K562 (cell line): Measurements from ENCODE around the gene IMMP2L. TPM values are rescaled to one million over a fixed set of nuclear protein-coding genes. Genes with fewer than 3 reads are reported as not detected.

Experiments
- ATAC-seq: fragments of 200-7000 bp; cut with Tn5 transposase; 3 replicates; pipeline ENCODE4 v1.9.1; 2020; ENCODE audit warnings: moderate library complexity
- BruUV-seq: library from RNA; stranded (reverse); fragments of 400-500 nt; replicated peaks from 2 replicates; lab custom pipeline; 2021; lab: Mats Ljungman, UMichigan
- CTCF ChIA-PET: fragments of 300-600 bp; formaldehyde crosslinking; extraction: SDS; loops from one replicate; lab custom pipeline; 2021; ENCODE audit warnings: low intra/inter-chr PET ratio; lab: Yijun Ruan, JAX
- POLR2A ChIA-PET: fragments of 300-600, 350-650 bp; sonication (Branson Sonifier 250); formaldehyde crosslinking; extraction: SDS; loops from one replicate; lab custom pipeline; 2021; ENCODE audit warnings: antibody characterized with exemption, inconsistent platforms; lab: Yijun Ruan, JAX
- DNase-seq, 4 experiments: peaks; one replicate each; pipeline versions ENCODE4 v3.0.0 to v3.0.0-alpha.2; 2011 to 2018; ENCODE audit warnings: low spot score in 3 of 4, mixed read lengths in 3 of 4; ENCODE audit errors: extremely low read depth in 1 of 4
- FAIRE-seq: peaks from 2 replicates; lab custom pipeline; 2011; peaks lifted over from hg19 to GRCh38; lab: Jason Lieb, UNC
- H2AFZ ChIP-seq: 2 replicates; pipeline ENCODE4 v1.6.0; 2011; ENCODE audit warnings: low read depth, low read length, control low read depth, inconsistent platforms
- H3K27ac ChIP-seq: fragments of 200-600 bp; 3 replicates; pipeline ENCODE4 v1.8.0; 2011; ENCODE audit warnings: low read depth, mild to moderate bottlenecking, control low read depth, inconsistent platforms, low read length, moderate library complexity, mixed read lengths; ENCODE audit errors: extremely low read depth
- H3K27me3 ChIP-seq, 2 experiments: fragments of 300-600 bp in 1 of 2; 2 replicates in 1 of 2; 3 replicates in 1 of 2; pipeline versions ENCODE4 v1.6.0 to v1.8.0; 2011; ENCODE audit warnings: inconsistent platforms in 2 of 2, low read length in 2 of 2, mild to moderate bottlenecking in 1 of 2, mixed read lengths in 1 of 2, moderate library complexity in 1 of 2; ENCODE audit not compliant: control insufficient read depth in 2 of 2, insufficient read depth in 2 of 2
- H3K36me3 ChIP-seq: fragments of 300-600 bp; 3 replicates; pipeline ENCODE4 v1.8.0; 2011; ENCODE audit warnings: mild to moderate bottlenecking, low read length, inconsistent platforms; ENCODE audit not compliant: control insufficient read depth, insufficient read depth
- H3K4me1 ChIP-seq, 2 experiments: fragments of 200-600 bp in 1 of 2; replicated peaks in 1 of 2; 2 replicates in 1 of 2; 3 replicates in 1 of 2; pipeline versions ENCODE4 v1.5.1 to v1.8.0; 2011; ENCODE audit warnings: inconsistent platforms in 2 of 2, low read length in 2 of 2, mild to moderate bottlenecking in 1 of 2, mixed read lengths in 1 of 2, moderate library complexity in 1 of 2; ENCODE audit not compliant: control insufficient read depth in 2 of 2, insufficient read depth in 2 of 2
- H3K4me2 ChIP-seq: 2 replicates; pipeline ENCODE4 v1.6.1; 2011; ENCODE audit warnings: low read length, control low read depth, inconsistent platforms, mixed read lengths; ENCODE audit not compliant: insufficient read depth
- H3K4me3 ChIP-seq: fragments of 200-600 bp; sonication (generic), shearing (Covaris generic); 2 replicates; pipeline ENCODE4 v1.5.1; 2016; ENCODE audit warnings: control low read depth, inconsistent platforms
- H3K79me2 ChIP-seq: fragments of 200-600 bp; 3 replicates; pipeline ENCODE4 v1.8.0; 2011; ENCODE audit warnings: low read length, inconsistent platforms; ENCODE audit not compliant: control insufficient read depth, insufficient read depth
- H3K9ac ChIP-seq, 2 experiments: 2 replicates each; pipeline versions ENCODE4 v1.6.0 to v1.6.1; 2011; ENCODE audit warnings: low read depth in 2 of 2, low read length in 2 of 2, control low read depth in 1 of 2, inconsistent platforms in 1 of 2, mild to moderate bottlenecking in 1 of 2, mixed read lengths in 1 of 2; ENCODE audit not compliant: insufficient read depth in 1 of 2
- H3K9me1 ChIP-seq: one replicate; pipeline ENCODE4 v1.6.0; 2011; ENCODE audit warnings: inconsistent platforms, mild to moderate bottlenecking, low read length, moderate library complexity; ENCODE audit not compliant: control insufficient read depth, insufficient read depth
- H3K9me3 ChIP-seq: replicated peaks from 2 replicates; pipeline ENCODE4 v1.5.1; 2011; ENCODE audit warnings: low read depth, low read length, inconsistent platforms; ENCODE audit not compliant: control insufficient read depth, insufficient read depth
- H4K20me1 ChIP-seq: replicated peaks from 2 replicates; pipeline ENCODE4 v1.6.1; 2011; ENCODE audit warnings: low read length, inconsistent platforms, mixed read lengths; ENCODE audit not compliant: control insufficient read depth, insufficient read depth
- ARID4B ChIP-seq: sonication (generic); formaldehyde crosslinking; IDR thresholded peaks from 2 replicates; pipeline ENCODE4 v1.8.0; 2022; ENCODE audit warnings: mild to moderate bottlenecking, missing genetic modification reagents
- CHD1 ChIP-seq: fragments of 200-600 bp; sonication (generic); IDR thresholded peaks from one replicate; pipeline ENCODE4 v1.6.1; 2012; ENCODE audit warnings: mild to moderate bottlenecking, moderate library complexity, low read length, inconsistent platforms
- E2F3 ChIP-seq: fragments of 250-450 bp; sonication (Bioruptor Pico); IDR thresholded peaks from 2 replicates; pipeline ENCODE4 v1.4.0; 2020; ENCODE audit warnings: mild to moderate bottlenecking
- FOXA3 ChIP-seq, 2 experiments: fragments of 450-650 bp in 1 of 2; sonication (generic) in 1 of 2; formaldehyde crosslinking; IDR thresholded peaks in 1 of 2; conservative IDR thresholded peaks in 1 of 2; 2 replicates each; pipeline versions ENCODE4 v1.4.0 to v1.8.0; 2020 to 2022; ENCODE audit warnings: mild to moderate bottlenecking in 2 of 2, missing genetic modification reagents in 1 of 2
- FUS ChIP-seq: fragments of 200-400 bp; formaldehyde crosslinking; optimal IDR thresholded peaks from 2 replicates; pipeline ENCODE3; 2017; ENCODE audit warnings: low read depth, low read length
- SRSF9 ChIP-seq: fragments of 200-400 bp; formaldehyde crosslinking; IDR thresholded peaks from 2 replicates; pipeline ENCODE4 v1.6.1; 2017; ENCODE audit warnings: low read depth, low read length, borderline replicate concordance
- TARDBP ChIP-seq: fragments of 450-650 bp; IDR thresholded peaks from 2 replicates; pipeline ENCODE4 v1.6.1; 2016
- ZNF324 ChIP-seq: fragments of 250-450 bp; sonication (Bioruptor Pico); IDR thresholded peaks from 2 replicates; pipeline ENCODE4 v1.4.0; 2020; ENCODE audit warnings: mild to moderate bottlenecking
- WGBS: fragments of 100-300 bp; shearing (Covaris generic); methylation state at CpG from one replicate; pipeline ENCODE4 v1.1.6; 2016; ENCODE audit warnings: low coverage, mixed read lengths; ENCODE audit not compliant: insufficient coverage; ENCODE audit errors: missing lambda C conversion rate; 5-methylcytosine and 5-hydroxymethylcytosine counted together
- in situ Hi-C: fragments of 300-500 bp; cut with MboI; formaldehyde crosslinking; loops from 4 replicates; pipeline ENCODE4 v1.15.0; 2018; ENCODE audit warnings: inconsistent platforms, mixed read lengths
- intact Hi-C: fragments of 100-400 bp; cut with micrococcal nuclease; formaldehyde crosslinking; loops from 2 replicates; pipeline ENCODE4 v1.14.2; 2022
- polyA plus RNA-seq, 8 experiments: library from polyadenylated mRNA; depleted of rRNA in 4 of 8; stranded (reverse) in 5 of 8; unstranded in 3 of 8; fragments of >200 nt; fragmentation: Nextera tagmentation in 2 of 8; fragmentation: Illumina TruSeq in 1 of 8; extraction: Ambion mirVana in 2 of 8; extraction: Trizol in 1 of 8; gene quantifications; 2 replicates each; pipeline versions ENCODE4 v1.2.1 to v1.2.3, GENCODE V29; 2011 to 2014; ENCODE audit warnings: inconsistent platforms in 1 of 8, missing spikeins in 1 of 8
- total RNA-seq, 7 experiments: library from RNA; depleted of rRNA in 6 of 7; stranded (reverse); fragments of >200 nt in 6 of 7; fragmentation: Illumina TruSeq in 2 of 7; extraction: Trizol in 2 of 7; gene quantifications; 2 replicates each; pipeline versions ENCODE4 v1.2.1 to v1.2.3, GENCODE V29; 2011 to 2021; ENCODE audit warnings: low replicate concordance in 1 of 7
- TF ChIP-seq, protein P1 (sequence below): sonication (generic); formaldehyde crosslinking; IDR thresholded peaks from 2 replicates; pipeline ENCODE4 v1.4.0; 2020; ENCODE audit warnings: mild to moderate bottlenecking, missing genetic modification reagents
- TF ChIP-seq, protein P2 (sequence below): fragments of 450-650 bp; IDR thresholded peaks from 2 replicates; pipeline ENCODE4 v1.7.1; 2018; ENCODE audit warnings: mild to moderate bottlenecking, low read depth; ENCODE audit not compliant: partially characterized antibody
- TF ChIP-seq, protein P3 (sequence below), 2 experiments: IDR thresholded peaks; 2 replicates each; pipeline ENCODE4 v1.6.1; 2011; ENCODE audit warnings: borderline replicate concordance in 1 of 2, control low read depth in 1 of 2, low read depth in 1 of 2, low read length in 1 of 2, mild to moderate bottlenecking in 1 of 2, mixed read lengths in 1 of 2, moderate library complexity in 1 of 2; ENCODE audit not compliant: insufficient read depth in 1 of 2, insufficient read length in 1 of 2, poor library complexity in 1 of 2, severe bottlenecking in 1 of 2; ENCODE audit errors: extremely low read depth in 1 of 2

Gene IMMP2L
- total and polyA plus RNA-seq, 9 of the 15 experiments (the other 6 are each of a cell fraction or from before 2014, with no cell fraction given) = 29.7 to 116 (median 53.0) TPM

- ATAC-seq (no peak), FAIRE-seq (no peak), DNase-seq (no peak)
- peaks cover 8% of the 10 kb centered on the region for H3K9me3 ChIP-seq
- no peaks in the 10 kb centered on the region for H3K4me1 ChIP-seq
- intact Hi-C loops (no loop called here), in situ Hi-C loops (no loop called here)
- 92% methylated on average over 2 of the region's 2 CpGs for WGBS
- H3K9ac ChIP-seq = no peak overlapping the region
- no peak overlapping the region for H3K27ac ChIP-seq
- CTCF ChIA-PET = no interaction called here
- no peak overlapping the region for H2AFZ ChIP-seq
- no peaks in the 10 kb centered on the region; the same call in 2 of the 3 replicates for H3K36me3 ChIP-seq
- no peaks in the 10 kb centered on the region for H3K79me2 ChIP-seq
- no TSS peak for BruUV-seq
- POLR2A ChIA-PET = interaction anchor here (3.0 kb wide), 1 partner anchor 15 kb away, joined by 6 read pairs; no protein-coding TSS in a partner anchor
- H3K27me3 ChIP-seq = no peaks in the 10 kb centered on the region
- H3K4me2 ChIP-seq = no peak overlapping the region
- no peaks in the 10 kb centered on the region for H4K20me1 ChIP-seq
- H3K9me1 ChIP-seq = no peaks in the 10 kb centered on the region
- H3K4me3 ChIP-seq = no peak overlapping the region
- TF ChIP-seq, protein P1, sequence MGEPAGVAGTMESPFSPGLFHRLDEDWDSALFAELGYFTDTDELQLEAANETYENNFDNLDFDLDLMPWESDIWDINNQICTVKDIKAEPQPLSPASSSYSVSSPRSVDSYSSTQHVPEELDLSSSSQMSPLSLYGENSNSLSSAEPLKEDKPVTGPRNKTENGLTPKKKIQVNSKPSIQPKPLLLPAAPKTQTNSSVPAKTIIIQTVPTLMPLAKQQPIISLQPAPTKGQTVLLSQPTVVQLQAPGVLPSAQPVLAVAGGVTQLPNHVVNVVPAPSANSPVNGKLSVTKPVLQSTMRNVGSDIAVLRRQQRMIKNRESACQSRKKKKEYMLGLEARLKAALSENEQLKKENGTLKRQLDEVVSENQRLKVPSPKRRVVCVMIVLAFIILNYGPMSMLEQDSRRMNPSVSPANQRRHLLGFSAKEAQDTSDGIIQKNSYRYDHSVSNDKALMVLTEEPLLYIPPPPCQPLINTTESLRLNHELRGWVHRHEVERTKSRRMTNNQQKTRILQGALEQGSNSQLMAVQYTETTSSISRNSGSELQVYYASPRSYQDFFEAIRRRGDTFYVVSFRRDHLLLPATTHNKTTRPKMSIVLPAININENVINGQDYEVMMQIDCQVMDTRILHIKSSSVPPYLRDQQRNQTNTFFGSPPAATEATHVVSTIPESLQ (CRISPR knock-in tag) = no peak
- no peak for TF ChIP-seq ZNF324
- no peak for TF ChIP-seq CHD1
- no peak for TF ChIP-seq E2F3 (CRISPR knock-in tag)
- TF ChIP-seq, protein P2, sequence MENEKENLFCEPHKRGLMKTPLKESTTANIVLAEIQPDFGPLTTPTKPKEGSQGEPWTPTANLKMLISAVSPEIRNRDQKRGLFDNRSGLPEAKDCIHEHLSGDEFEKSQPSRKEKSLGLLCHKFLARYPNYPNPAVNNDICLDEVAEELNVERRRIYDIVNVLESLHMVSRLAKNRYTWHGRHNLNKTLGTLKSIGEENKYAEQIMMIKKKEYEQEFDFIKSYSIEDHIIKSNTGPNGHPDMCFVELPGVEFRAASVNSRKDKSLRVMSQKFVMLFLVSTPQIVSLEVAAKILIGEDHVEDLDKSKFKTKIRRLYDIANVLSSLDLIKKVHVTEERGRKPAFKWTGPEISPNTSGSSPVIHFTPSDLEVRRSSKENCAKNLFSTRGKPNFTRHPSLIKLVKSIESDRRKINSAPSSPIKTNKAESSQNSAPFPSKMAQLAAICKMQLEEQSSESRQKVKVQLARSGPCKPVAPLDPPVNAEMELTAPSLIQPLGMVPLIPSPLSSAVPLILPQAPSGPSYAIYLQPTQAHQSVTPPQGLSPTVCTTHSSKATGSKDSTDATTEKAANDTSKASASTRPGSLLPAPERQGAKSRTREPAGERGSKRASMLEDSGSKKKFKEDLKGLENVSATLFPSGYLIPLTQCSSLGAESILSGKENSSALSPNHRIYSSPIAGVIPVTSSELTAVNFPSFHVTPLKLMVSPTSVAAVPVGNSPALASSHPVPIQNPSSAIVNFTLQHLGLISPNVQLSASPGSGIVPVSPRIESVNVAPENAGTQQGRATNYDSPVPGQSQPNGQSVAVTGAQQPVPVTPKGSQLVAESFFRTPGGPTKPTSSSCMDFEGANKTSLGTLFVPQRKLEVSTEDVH = no peak
- TF ChIP-seq FOXA3 (CRISPR knock-in tag; conservative IDR thresholded peaks at IDR 0.05 in 1 of 2, IDR thresholded peaks at IDR 0.05 in 1 of 2) = no peak
- TF ChIP-seq SRSF9 = no peak
- no peak for TF ChIP-seq TARDBP
- TF ChIP-seq, protein P3, sequence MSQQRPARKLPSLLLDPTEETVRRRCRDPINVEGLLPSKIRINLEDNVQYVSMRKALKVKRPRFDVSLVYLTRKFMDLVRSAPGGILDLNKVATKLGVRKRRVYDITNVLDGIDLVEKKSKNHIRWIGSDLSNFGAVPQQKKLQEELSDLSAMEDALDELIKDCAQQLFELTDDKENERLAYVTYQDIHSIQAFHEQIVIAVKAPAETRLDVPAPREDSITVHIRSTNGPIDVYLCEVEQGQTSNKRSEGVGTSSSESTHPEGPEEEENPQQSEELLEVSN (IDR thresholded peaks at IDR 0.05; ENCODE audit: borderline replicate concordance in 1 of 2, extremely low read depth in 1 of 2, insufficient read depth in 1 of 2, insufficient read length in 1 of 2, low read depth in 1 of 2, low read length in 1 of 2, poor library complexity in 1 of 2, severe bottlenecking in 1 of 2) = no peak
- no peak for TF ChIP-seq ARID4B
- TF ChIP-seq FUS = no peak
Observed at GRCh38 chr7:111388912-111389311, 173.4 kb downstream of the IMMP2L start.
